ENCODE results near the gene NFASC. TPM values are rescaled to one million over a fixed set of nuclear protein-coding genes. Genes with fewer than 3 reads are reported as not detected.

The NFASC gene
- total RNA-seq, 1 experiment from 2014 or later: 16.9 TPM

GRCh38 chr1:204885288-204885711, 14.6 kb downstream of the NFASC start:
- H3K9me3 ChIP-seq (ENCODE audit: control insufficient read depth, insufficient read depth, low read depth, low read length): no peaks in the 10 kb centered on the region
- TF ChIP-seq CTCF (IDR thresholded peaks at IDR 0.05): no peak
- TF ChIP-seq POLR2AphosphoS5 (IDR thresholded peaks at IDR 0.05; ENCODE audit: low read depth, low read length): no peak
- TF ChIP-seq SIN3A (IDR thresholded peaks at IDR 0.05; ENCODE audit: borderline replicate concordance, insufficient read depth, low read depth, low read length): no peak
- no peak for TF ChIP-seq TCF7L2 (IDR thresholded peaks at IDR 0.05; ENCODE audit: low read depth, low read length)
- no peak for TF ChIP-seq REST (IDR thresholded peaks at IDR 0.05; ENCODE audit: insufficient read depth in 1 of 2, low read depth in 2 of 2, low read length in 1 of 2)
- BruUV-seq (replicated peaks): no TSS peak
- POLR2A ChIA-PET: no interaction called here
- no peak overlapping the region for H3K4me3 ChIP-seq (ENCODE audit: low read depth in 2 of 2, low read length in 2 of 2)
- no peaks in the 10 kb centered on the region for H3K4me1 ChIP-seq (ENCODE audit: control insufficient read depth, insufficient read depth, low read length)
- no peak for ATAC-seq
- H3K36me3 ChIP-seq (ENCODE audit: control insufficient read depth, insufficient read depth, low read length): no peaks in the 10 kb centered on the region
- intact Hi-C loops (cut with micrococcal nuclease; ENCODE audit: unreplicated experiment) (no loop called here), in situ Hi-C loops (cut with HindIII; ENCODE audit: low pct_unique_long_range_greater_than_20kb, low sequenced_read_pairs) (no loop called here)
- H3K27me3 ChIP-seq (ENCODE audit: control insufficient read depth, insufficient read depth, low read length): no peaks in the 10 kb centered on the region
- no peak overlapping the region for H3K27ac ChIP-seq (ENCODE audit: low read length)
- no peak for DNase-seq (ENCODE audit: low read depth, low spot score)
- CTCF ChIA-PET: interaction anchor here (1.4 kb wide), 1 partner anchor 176 kb away, joined by 5 read pairs; no protein-coding TSS in a partner anchor

GRCh38 chr1:204885790-204886189, 15.1 kb downstream of the NFASC start:
- TF ChIP-seq CTCF (IDR thresholded peaks at IDR 0.05) (no peak), POLR2AphosphoS5 (IDR thresholded peaks at IDR 0.05; ENCODE audit: low read depth, low read length) (no peak), TCF7L2 (IDR thresholded peaks at IDR 0.05; ENCODE audit: low read depth, low read length) (no peak), REST (IDR thresholded peaks at IDR 0.05; ENCODE audit: insufficient read depth in 1 of 2, low read depth in 2 of 2, low read length in 1 of 2) (no peak), SIN3A (IDR thresholded peaks at IDR 0.05; ENCODE audit: borderline replicate concordance, insufficient read depth, low read depth, low read length) (no peak)
- no peaks in the 10 kb centered on the region for H3K27me3 ChIP-seq (ENCODE audit: control insufficient read depth, insufficient read depth, low read length)
- no peak for DNase-seq (ENCODE audit: low read depth, low spot score)

More at GRCh38 chr1:204885790-204886189, 15.1 kb downstream of the NFASC start:
- Histone ChIP-seq H3K4me1 (ENCODE audit: control insufficient read depth, insufficient read depth, low read length) (no peaks in the 10 kb centered on the region), H3K9me3 (ENCODE audit: control insufficient read depth, insufficient read depth, low read depth, low read length) (no peaks in the 10 kb centered on the region), H3K36me3 (ENCODE audit: control insufficient read depth, insufficient read depth, low read length) (no peaks in the 10 kb centered on the region), H3K4me3 (ENCODE audit: low read depth in 2 of 2, low read length in 2 of 2) (no peak overlapping the region), H3K27ac (ENCODE audit: low read length) (no peak overlapping the region)
- CTCF ChIA-PET: interaction anchor here (1.4 kb wide), 1 partner anchor 176 kb away, joined by 5 read pairs; no protein-coding TSS in a partner anchor
- in situ Hi-C loops (cut with HindIII; ENCODE audit: low pct_unique_long_range_greater_than_20kb, low sequenced_read_pairs) (no loop called here), intact Hi-C loops (cut with micrococcal nuclease; ENCODE audit: unreplicated experiment) (no loop called here)
- BruUV-seq (replicated peaks): no TSS peak
- POLR2A ChIA-PET: no interaction called here
- no peak for ATAC-seq
